SK-N-SH treated with all-trans-retinoic acid at 6 μM for 48 hours (cell line): Measurements from ENCODE around the gene SLC25A11.
"Not testable (repeated sequence)": the region's sequence is repeated elsewhere in the genome, so short reads cannot be mapped to it uniquely, and the experiment has no call there.

Source experiments
- PPARA ChIP-seq: fragments of 250-450 bp; sonication (Bioruptor Pico); IDR thresholded peaks from 2 replicates; pipeline ENCODE4 v1.5.0; 2020; ENCODE audit warnings: mild to moderate bottlenecking, borderline replicate concordance
- ZNF70 ChIP-seq: fragments of 450-650 bp; formaldehyde crosslinking; IDR thresholded peaks from 2 replicates; pipeline ENCODE4 v1.5.0; 2020; ENCODE audit warnings: mild to moderate bottlenecking, moderate library complexity
- TF ChIP-seq, protein P1 (sequence below): fragments of 250-450 bp; sonication (Bioruptor Pico); IDR thresholded peaks from 2 replicates; pipeline ENCODE4 v1.8.0; 2020; ENCODE audit warnings: mild to moderate bottlenecking, moderate library complexity, borderline replicate concordance
- TF ChIP-seq, protein P2 (sequence below): fragments of 250-450 bp; sonication (Bioruptor Pico); IDR thresholded peaks from 2 replicates; pipeline ENCODE4 v1.5.1; 2021; ENCODE audit warnings: mild to moderate bottlenecking, moderate library complexity

DNA sequence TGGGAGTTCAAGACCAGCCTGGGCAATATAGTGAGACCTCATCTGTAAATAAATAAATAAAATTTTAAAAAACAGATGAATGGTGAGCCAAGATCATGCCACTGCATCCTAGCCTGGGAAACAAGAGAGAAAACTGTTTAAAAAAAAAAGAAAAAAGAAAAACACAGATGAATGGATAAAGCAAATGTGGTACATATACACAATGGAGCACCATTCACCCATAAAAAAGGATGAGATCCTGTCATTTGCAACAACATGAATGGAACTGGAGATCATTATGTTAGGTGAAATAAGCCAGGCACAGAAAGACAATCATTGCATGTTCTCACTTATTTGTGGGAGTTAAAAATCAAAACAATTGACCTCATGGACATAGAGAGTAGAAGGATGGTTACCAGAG lies 33.2 kb downstream of the SLC25A11 start:
- TF ChIP-seq, protein P1, sequence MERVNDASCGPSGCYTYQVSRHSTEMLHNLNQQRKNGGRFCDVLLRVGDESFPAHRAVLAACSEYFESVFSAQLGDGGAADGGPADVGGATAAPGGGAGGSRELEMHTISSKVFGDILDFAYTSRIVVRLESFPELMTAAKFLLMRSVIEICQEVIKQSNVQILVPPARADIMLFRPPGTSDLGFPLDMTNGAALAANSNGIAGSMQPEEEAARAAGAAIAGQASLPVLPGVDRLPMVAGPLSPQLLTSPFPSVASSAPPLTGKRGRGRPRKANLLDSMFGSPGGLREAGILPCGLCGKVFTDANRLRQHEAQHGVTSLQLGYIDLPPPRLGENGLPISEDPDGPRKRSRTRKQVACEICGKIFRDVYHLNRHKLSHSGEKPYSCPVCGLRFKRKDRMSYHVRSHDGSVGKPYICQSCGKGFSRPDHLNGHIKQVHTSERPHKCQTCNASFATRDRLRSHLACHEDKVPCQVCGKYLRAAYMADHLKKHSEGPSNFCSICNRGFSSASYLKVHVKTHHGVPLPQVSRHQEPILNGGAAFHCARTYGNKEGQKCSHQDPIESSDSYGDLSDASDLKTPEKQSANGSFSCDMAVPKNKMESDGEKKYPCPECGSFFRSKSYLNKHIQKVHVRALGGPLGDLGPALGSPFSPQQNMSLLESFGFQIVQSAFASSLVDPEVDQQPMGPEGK (CRISPR knock-in tag): not testable (repeated sequence)
- TF ChIP-seq ZNF70, PPARA (CRISPR knock-in tag): not testable (repeated sequence)
- TF ChIP-seq, protein P2, sequence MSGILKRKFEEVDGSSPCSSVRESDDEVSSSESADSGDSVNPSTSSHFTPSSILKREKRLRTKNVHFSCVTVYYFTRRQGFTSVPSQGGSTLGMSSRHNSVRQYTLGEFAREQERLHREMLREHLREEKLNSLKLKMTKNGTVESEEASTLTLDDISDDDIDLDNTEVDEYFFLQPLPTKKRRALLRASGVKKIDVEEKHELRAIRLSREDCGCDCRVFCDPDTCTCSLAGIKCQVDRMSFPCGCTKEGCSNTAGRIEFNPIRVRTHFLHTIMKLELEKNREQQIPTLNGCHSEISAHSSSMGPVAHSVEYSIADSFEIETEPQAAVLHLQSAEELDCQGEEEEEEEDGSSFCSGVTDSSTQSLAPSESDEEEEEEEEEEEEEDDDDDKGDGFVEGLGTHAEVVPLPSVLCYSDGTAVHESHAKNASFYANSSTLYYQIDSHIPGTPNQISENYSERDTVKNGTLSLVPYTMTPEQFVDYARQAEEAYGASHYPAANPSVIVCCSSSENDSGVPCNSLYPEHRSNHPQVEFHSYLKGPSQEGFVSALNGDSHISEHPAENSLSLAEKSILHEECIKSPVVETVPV: not testable (repeated sequence)
